HEK293T (cell line): ENCODE results near the gene KCNG2.

Experiments
- FOXA1 ChIP-seq: fragments of 450-650 bp; IDR thresholded peaks from 2 replicates; pipeline ENCODE4 v1.6.1; 2016; ENCODE audit warnings: mild to moderate bottlenecking
- FOXM1 ChIP-seq: fragments of 450-650 bp; IDR thresholded peaks from 2 replicates; pipeline ENCODE4 v1.6.1; 2017; ENCODE audit warnings: mild to moderate bottlenecking, borderline replicate concordance
- SP1 ChIP-seq: fragments of 450-650 bp; IDR thresholded peaks from 2 replicates; pipeline ENCODE4 v1.6.1; 2017
- TARDBP ChIP-seq: fragments of 450-650 bp; IDR thresholded peaks from 2 replicates; pipeline ENCODE4 v1.6.1; 2016
- ZNF384 ChIP-seq: fragments of 450-650 bp; IDR thresholded peaks from 2 replicates; pipeline ENCODE4 v1.6.1; 2016

DNA sequence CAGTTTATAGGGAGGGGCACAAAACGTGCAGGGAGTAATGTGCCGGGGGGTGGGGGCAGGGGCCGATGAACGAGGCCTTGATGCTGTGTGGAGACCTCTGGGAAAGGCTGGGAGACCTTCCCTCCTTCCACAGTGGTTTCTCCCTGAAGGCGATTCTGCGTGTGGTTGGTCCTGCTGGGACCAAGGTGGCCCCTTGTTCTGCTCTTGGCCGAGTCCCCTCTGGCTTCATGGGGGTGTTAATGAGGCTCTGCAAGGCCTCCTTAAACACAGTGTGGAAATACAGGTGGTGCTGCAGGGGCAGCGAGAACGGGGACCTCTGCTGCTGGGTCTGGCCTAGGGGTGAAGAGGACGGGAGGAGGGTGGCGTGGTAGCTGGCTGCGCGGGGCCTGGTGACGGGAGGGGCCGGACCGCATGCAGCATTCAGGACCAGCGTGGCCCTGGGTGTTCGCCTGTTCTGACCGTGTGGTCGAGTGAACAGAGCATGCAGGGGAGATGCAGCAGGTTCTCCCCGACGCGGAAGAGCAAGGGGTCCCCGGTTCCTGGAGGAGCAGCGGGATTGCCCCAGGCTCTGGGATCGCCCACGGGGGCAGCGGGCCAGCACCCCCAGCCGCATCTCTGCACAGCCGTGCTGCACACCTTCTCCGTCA, 42.1 kb upstream of the KCNG2 start:
- no peak for TF ChIP-seq ZNF384
- no peak for TF ChIP-seq SP1
- no peak for TF ChIP-seq FOXA1
- no peak for TF ChIP-seq FOXM1
- no peak for TF ChIP-seq TARDBP
